Measurements from ENCODE around the gene GSN. TPM values are rescaled to one million over a fixed set of nuclear protein-coding genes. Genes with fewer than 3 reads are reported as not detected.

The GSN gene
- polyA plus RNA-seq, 1 of the 3 experiments (the other 2 are of a cell fraction) = 168 TPM

- no peak overlapping the region for H3K4me3 ChIP-seq (ENCODE audit: low read depth in 2 of 2, low read length in 1 of 2)
- H2AFZ ChIP-seq (ENCODE audit: low read depth) = no peak overlapping the region
- no peaks in the 10 kb centered on the region for H3K79me2 ChIP-seq (ENCODE audit: insufficient read depth)
- WGBS (ENCODE audit: low lambda C conversion rate) = 88% methylated on average over 3 of the region's 3 CpGs
- ChIA-PET POLR2A (no interaction called here), CTCF (interaction anchor here (1.3 to 1.5 kb wide), 2 partner anchors 40 to 82 kb away, joined by 3 to 4 read pairs; no protein-coding TSS in a partner anchor)
- H3K9me2 ChIP-seq = no peaks in the 10 kb centered on the region
- no peaks in the 10 kb centered on the region for H3K36me3 ChIP-seq (replicated peaks in 1 of 2; ENCODE audit: control insufficient read depth in 1 of 2, insufficient read depth in 2 of 2, low read length in 1 of 2)
- no peak overlapping the region for H3K9ac ChIP-seq
- H3F3A ChIP-seq (replicated peaks; ENCODE audit: insufficient read depth) = peaks cover 2% of the 10 kb centered on the region
- H4K20me1 ChIP-seq (ENCODE audit: insufficient read depth) = no peaks in the 10 kb centered on the region
- TF ChIP-seq MAX (IDR thresholded peaks at IDR 0.05; ENCODE audit: low read depth) (no peak), MEF2A (IDR thresholded peaks at IDR 0.05; ENCODE audit: borderline replicate concordance, low read depth) (no peak), IRF3 (IDR thresholded peaks at IDR 0.05; ENCODE audit: low read depth, low read length) (no peak), GATA2 (CRISPR knock-in tag; IDR thresholded peaks at IDR 0.05) (no peak), EP300 (IDR thresholded peaks at IDR 0.05; ENCODE audit: borderline replicate concordance in 1 of 2, low read depth in 1 of 2, low read length in 1 of 2) (no peak)
- no peak overlapping the region for H3K27ac ChIP-seq (ENCODE audit: low read depth in 2 of 2, low read length in 1 of 2)
- H3K4me2 ChIP-seq = no peak overlapping the region
- no peaks in the 10 kb centered on the region for H3K27me3 ChIP-seq (ENCODE audit: insufficient read depth)
- no peak for DNase-seq
- H3K4me1 ChIP-seq (ENCODE audit: control insufficient read depth in 1 of 2, insufficient read depth in 2 of 2, low read depth in 1 of 2, low read length in 1 of 2) = peaks cover 2 to 9% of the 10 kb centered on the region in 2 experiments; a peak in 2 of 4 replicates
- H3K9me3 ChIP-seq = no peaks in the 10 kb centered on the region
Observed at GRCh38 chr9:121237916-121238315, 30.0 kb upstream of the GSN start.

GRCh38 chr9:121239071-121239470 lies 28.9 kb upstream of the GSN start:
- no peak for TF ChIP-seq NRF1 (IDR thresholded peaks at IDR 0.05; ENCODE audit: low read depth, low read length)
- TF ChIP-seq MEF2A (IDR thresholded peaks at IDR 0.05; ENCODE audit: borderline replicate concordance, low read depth) = no peak
- TF ChIP-seq TAF1 (IDR thresholded peaks at IDR 0.05; ENCODE audit: borderline replicate concordance, low read depth, low read length) = no peak
- TF ChIP-seq TCF12 (IDR thresholded peaks at IDR 0.05) = no peak
- no peak for TF ChIP-seq NFIC (IDR thresholded peaks at IDR 0.05; ENCODE audit: borderline replicate concordance)
- no peak for TF ChIP-seq JUND (IDR thresholded peaks at IDR 0.05)
- TF ChIP-seq EZH2phosphoT487 (IDR thresholded peaks at IDR 0.05; ENCODE audit: borderline replicate concordance, low read depth) = no peak
- TF ChIP-seq ELF1 (IDR thresholded peaks at IDR 0.05) = no peak
- TF ChIP-seq USF2 (IDR thresholded peaks at IDR 0.05; ENCODE audit: borderline replicate concordance, low read depth, low read length) = no peak
- TF ChIP-seq RXRA (IDR thresholded peaks at IDR 0.05; ENCODE audit: borderline replicate concordance, low read depth) = no peak
- no peak for TF ChIP-seq RFX5 (IDR thresholded peaks at IDR 0.05; ENCODE audit: low read length)
- no peak for TF ChIP-seq CTCF (IDR thresholded peaks at IDR 0.05)
- no peak for TF ChIP-seq SMC3 (IDR thresholded peaks at IDR 0.05; ENCODE audit: low read depth, low read length)
- CTCF ChIA-PET = interaction anchor here (1.3 to 1.6 kb wide), 2 partner anchors 39 to 81 kb away, joined by 3 read pairs; no protein-coding TSS in a partner anchor
- no peak overlapping the region for H3K27ac ChIP-seq (ENCODE audit: low read depth in 2 of 2, low read length in 1 of 2)
- H3K9ac ChIP-seq = no peak overlapping the region
- no peak for DNase-seq
- H3K9me3 ChIP-seq = no peaks in the 10 kb centered on the region
- H3K79me2 ChIP-seq (ENCODE audit: insufficient read depth) = no peaks in the 10 kb centered on the region
- H3K36me3 ChIP-seq (replicated peaks in 1 of 2; ENCODE audit: control insufficient read depth in 1 of 2, insufficient read depth in 2 of 2, low read length in 1 of 2) = no peaks in the 10 kb centered on the region
- H3F3A ChIP-seq (replicated peaks; ENCODE audit: insufficient read depth) = peaks cover 2% of the 10 kb centered on the region
- H4K20me1 ChIP-seq (ENCODE audit: insufficient read depth) = no peaks in the 10 kb centered on the region
- POLR2A ChIA-PET = no interaction called here
- H3K4me1 ChIP-seq (ENCODE audit: control insufficient read depth in 1 of 2, insufficient read depth in 2 of 2, low read depth in 1 of 2, low read length in 1 of 2) = peaks cover 2 to 6% of the 10 kb centered on the region in 2 experiments; a peak in 2 of 4 replicates
- H3K9me2 ChIP-seq = no peaks in the 10 kb centered on the region
- no peaks in the 10 kb centered on the region for H3K27me3 ChIP-seq (ENCODE audit: insufficient read depth)
- H3K4me3 ChIP-seq (ENCODE audit: low read depth in 2 of 2, low read length in 1 of 2) = no peak overlapping the region
- 61% methylated on average over 3 of the region's 3 CpGs for WGBS (ENCODE audit: low lambda C conversion rate)
- H3K4me2 ChIP-seq = no peak overlapping the region
- no peak overlapping the region for H2AFZ ChIP-seq (ENCODE audit: low read depth)
